Ascending aorta (tissue), 2 donors: ENCODE results near the gene BST2. TPM values are rescaled to one million over a fixed set of nuclear protein-coding genes. Genes with fewer than 3 reads are reported as not detected.
A peak's percentile ranks its signal among the peaks of the same experiment; 100 is the strongest.

ENCODE experiments used
- DNase-seq, 2 donors: peaks; one replicate each; pipeline ENCODE4 v3.0.0-alpha.2; 2019; ENCODE audit warnings: low spot score in 2 of 2
- H3K27ac ChIP-seq, 2 donors: fragments of 200-600 bp; sonication (generic); one replicate each; pipeline ENCODE4 v1.5.1; 2016 to 2017; ENCODE audit warnings: mild to moderate bottlenecking in 1 of 2
- H3K27me3 ChIP-seq: fragments of 200-600 bp; sonication (generic); one replicate; pipeline ENCODE4 v1.5.1; 2017
- H3K36me3 ChIP-seq, 2 donors: fragments of 200-600 bp; sonication (generic); one replicate each; pipeline ENCODE4 v1.5.1; 2016
- H3K4me1 ChIP-seq, 2 donors: fragments of 200-600 bp; sonication (generic); one replicate each; pipeline ENCODE4 v1.5.1; 2016 to 2017; ENCODE audit warnings: mild to moderate bottlenecking in 1 of 2
- H3K4me3 ChIP-seq, 2 donors: fragments of 200-600 bp; sonication (generic); one replicate each; pipeline ENCODE4 v1.5.1; 2016 to 2017; ENCODE audit warnings: mild to moderate bottlenecking in 1 of 2
- H3K9me3 ChIP-seq, 2 donors: fragments of 200-600 bp; sonication (generic); one replicate each; pipeline ENCODE4 v1.5.1; 2016
- CTCF ChIP-seq, 3 experiments: fragments of 200-600 bp in 2 of 3; fragments of 450-650 bp in 1 of 3; sonication (generic) in 2 of 3; IDR thresholded peaks; one replicate each; pipeline ENCODE4 v1.5.1; 2016 to 2019; ENCODE audit warnings: antibody characterized with exemption in 3 of 3, mild to moderate bottlenecking in 1 of 3, moderate library complexity in 1 of 3
- intact Hi-C: fragments of 100-400 bp; cut with DNase I; formaldehyde crosslinking; loops from one replicate; pipeline ENCODE4 v1.15.1; 2023
- total RNA-seq: library from RNA; depleted of rRNA; stranded (reverse); fragments of >200 nt; gene quantifications from one replicate; pipeline ENCODE4 v1.1.0, GENCODE V29; 2016

Gene BST2
- total RNA-seq, 1 donor from 2014 or later = 151 TPM

GRCh38 chr19:17398902-17399527, 6.4 kb downstream of the BST2 start:
- intact Hi-C loops = no loop called here
- Histone ChIP-seq H3K4me3 (no peak overlapping the region), H3K4me1 (no peaks in the 10 kb centered on the region), H3K27ac (no peak overlapping the region), H3K9me3 (no peaks in the 10 kb centered on the region), H3K36me3 (peaks cover 0 to 6% of the 10 kb centered on the region in 2 donors), H3K27me3 (no peaks in the 10 kb centered on the region)
- no peak for DNase-seq
- no peak for TF ChIP-seq CTCF (IDR thresholded peaks at IDR 0.05)

- no peaks in the 10 kb centered on the region for H3K27me3 ChIP-seq
- peaks cover 0 to 2% of the 10 kb centered on the region in 2 donors for H3K36me3 ChIP-seq
- intact Hi-C loops = no loop called here
- no peak overlapping the region for H3K27ac ChIP-seq
- H3K9me3 ChIP-seq = no peaks in the 10 kb centered on the region
- no peak for DNase-seq
- peaks cover 4 to 6% of the 10 kb centered on the region in 2 donors for H3K4me1 ChIP-seq
- H3K4me3 ChIP-seq = no peak overlapping the region
- peak; percentile 39 to 52 (median 48) for TF ChIP-seq CTCF (IDR thresholded peaks at IDR 0.05)
Observed at GRCh38 chr19:17394891-17395415, 10.5 kb downstream of the BST2 start.

GRCh38 chr19:17393914-17394313, 11.5 kb downstream of the BST2 start, which contains the start of gene CCDC194:
CCDC194 (minus strand) TSS chr19:17394196; CDS start chr19:17394158, 38 bp downstream.
- Histone ChIP-seq H3K4me3 (no peak within 1 kb of the TSS), H3K27me3 (no peaks in the 10 kb centered on the region), H3K4me1 (peaks cover 4 to 6% of the 10 kb centered on the region in 2 donors), H3K27ac (no peak within 1 kb of the TSS), H3K36me3 (peaks cover 0 to 2% of the 10 kb centered on the region in 2 donors), H3K9me3 (peaks cover 0 to 3% of the 10 kb centered on the region in 2 donors)
- no peak for TF ChIP-seq CTCF (IDR thresholded peaks at IDR 0.05)
- DNase-seq = no peak
- intact Hi-C loops = no loop called here

- Histone ChIP-seq H3K9me3 (peaks cover 0 to 3% of the 10 kb centered on the region in 2 donors), H3K4me3 (no peak overlapping the region), H3K4me1 (peaks cover 4 to 6% of the 10 kb centered on the region in 2 donors), H3K27me3 (no peaks in the 10 kb centered on the region), H3K36me3 (no peaks in the 10 kb centered on the region), H3K27ac (no peak overlapping the region)
- TF ChIP-seq CTCF (IDR thresholded peaks at IDR 0.05) = no peak
- DNase-seq = no peak
- intact Hi-C loops = no loop called here
Observed at GRCh38 chr19:17393002-17393401, 12.4 kb downstream of the BST2 start.

GRCh38 chr19:17391371-17392151, 13.9 kb downstream of the BST2 start:
- intact Hi-C loops = loop anchor here (1.0 to 2.0 kb wide), 5 partner anchors 28 to 99 kb away; partner anchors contain the start of gene GTPBP3
- H3K9me3 ChIP-seq = peaks cover 0 to 3% of the 10 kb centered on the region in 2 donors
- H3K27ac ChIP-seq = no peak overlapping the region
- TF ChIP-seq CTCF (IDR thresholded peaks at IDR 0.05) = no peak
- no peaks in the 10 kb centered on the region for H3K36me3 ChIP-seq
- peak overlapping the region; percentile 45 to 71 for H3K4me3 ChIP-seq
- no peaks in the 10 kb centered on the region for H3K27me3 ChIP-seq
- DNase-seq = no peak
- peaks cover 4 to 6% of the 10 kb centered on the region in 2 donors for H3K4me1 ChIP-seq
